SK-N-MC (cell line): ENCODE data around the gene SCNN1G.
"Not testable (repeated sequence)": the region's sequence is repeated elsewhere in the genome, so short reads cannot be mapped to it uniquely, and the experiment has no call there.

Source experiments
- DNase-seq: peaks from one replicate; pipeline ENCODE4 v3.0.0-alpha.2; 2011; ENCODE audit warnings: low read depth, low spot score
- H3K27ac ChIP-seq: fragments of 200-600 bp; sonication (generic); 2 replicates; pipeline ENCODE4 v1.5.1; 2016; ENCODE audit warnings: mixed run types
- H3K36me3 ChIP-seq: fragments of 200-600 bp; sonication (generic); 2 replicates; pipeline ENCODE4 v1.6.1; 2017; ENCODE audit warnings: antibody characterized with exemption, low read length, mixed read lengths; ENCODE audit not compliant: insufficient read depth
- H3K4me3 ChIP-seq: fragments of 200-600 bp; sonication (generic); 2 replicates; pipeline ENCODE4 v1.5.1; 2016
- H3K9ac ChIP-seq: fragments of 200-600 bp; sonication (generic); 2 replicates; pipeline ENCODE4 v1.8.0; 2017; ENCODE audit warnings: mixed run types, mixed read lengths; ENCODE audit not compliant: insufficient read length
- H3K9me3 ChIP-seq: fragments of 200-600 bp; sonication (generic); 2 replicates; pipeline ENCODE4 v1.6.1; 2017; ENCODE audit warnings: low read depth, mild to moderate bottlenecking, antibody characterized with exemption, low read length, moderate library complexity, mixed read lengths
- EZH2 ChIP-seq: fragments of 200-600 bp; sonication (generic); IDR thresholded peaks from one replicate; pipeline ENCODE4 v1.6.1; 2017; ENCODE audit warnings: antibody characterized with exemption
- FOXP2 ChIP-seq: optimal IDR thresholded peaks from 2 replicates; pipeline ENCODE3; 2011; ENCODE audit warnings: mild to moderate bottlenecking, moderate library complexity; ENCODE audit not compliant: insufficient read depth; ENCODE audit errors: extremely low read length, control extremely low read depth
- POLR2AphosphoS5 ChIP-seq: IDR thresholded peaks from 2 replicates; pipeline ENCODE4 v1.6.1; 2012; ENCODE audit warnings: mild to moderate bottlenecking, low read depth, low read length, borderline replicate concordance

SCNN1G gene

DNA sequence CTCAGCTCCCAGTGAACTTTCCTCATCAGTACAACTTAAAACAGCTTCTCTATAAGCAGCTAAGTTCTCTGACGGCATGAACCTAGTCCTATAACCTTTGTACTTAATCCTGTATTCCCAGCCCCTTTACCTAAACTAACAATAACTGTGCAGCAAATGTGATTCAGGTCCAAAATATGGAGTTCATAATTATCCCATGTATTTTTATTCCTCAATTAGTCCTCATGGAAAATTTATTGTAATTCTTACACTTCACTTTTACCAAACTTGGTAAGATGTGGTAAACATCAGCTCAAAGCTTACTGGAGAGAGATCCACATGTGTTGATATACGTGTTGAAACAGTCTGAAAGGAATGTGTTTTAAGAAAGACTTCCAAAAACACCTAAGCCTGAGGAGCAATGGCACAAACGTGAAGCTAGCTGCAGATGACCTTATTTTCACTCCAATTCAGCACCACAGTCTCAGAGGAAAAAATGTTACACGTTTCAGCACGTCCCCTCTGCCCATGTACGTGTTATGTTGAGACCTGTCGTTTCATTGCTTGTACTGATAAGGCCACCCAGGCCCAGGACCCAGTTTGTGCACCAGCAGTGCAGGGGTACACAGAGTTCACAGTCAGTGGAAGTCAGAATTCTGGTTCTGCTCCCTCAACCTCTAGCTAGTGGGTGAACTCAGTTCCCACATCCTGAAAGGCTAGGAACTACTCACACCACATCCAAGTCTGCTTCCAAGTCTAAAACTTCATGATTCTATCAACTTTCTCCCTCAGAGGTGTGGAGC, 40.4 kb upstream of the SCNN1G start:
- 0 out of 2 replicates have a peak, but pooled peaks cover 2% of the 10 kb centered on the region for H3K9me3 ChIP-seq
- H3K36me3 ChIP-seq, result 0 out of 2 replicates have a peak, but pooled peaks cover 4% of the 10 kb centered on the region
- H3K4me3 ChIP-seq, result no peak overlapping the region
- DNase-seq, result no peak
- TF ChIP-seq EZH2 (no peak), POLR2AphosphoS5 (no peak), FOXP2 (no peak)
- H3K27ac ChIP-seq, result no peak overlapping the region
- no peak overlapping the region for H3K9ac ChIP-seq

DNA sequence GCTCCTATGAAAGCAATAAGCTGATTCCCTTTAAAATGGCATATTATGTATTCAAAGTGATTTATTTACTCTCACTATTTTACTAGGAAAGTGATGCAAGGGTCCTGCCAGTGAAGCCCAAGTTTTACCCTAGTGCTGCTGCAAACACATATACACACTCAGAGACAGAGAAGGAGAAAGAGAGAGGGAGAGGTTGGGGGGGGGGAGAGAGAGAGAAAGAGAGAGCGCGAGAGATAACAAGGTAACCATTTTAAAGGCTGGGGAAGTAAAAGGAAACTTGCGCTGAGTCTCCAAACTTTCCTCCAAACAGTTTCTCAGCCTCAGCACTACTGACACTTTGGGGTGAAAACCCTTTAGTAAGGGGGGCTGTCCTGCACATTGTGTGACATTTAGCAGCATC, 39.2 kb upstream of the SCNN1G start:
- no peak overlapping the region for H3K9ac ChIP-seq
- no peak overlapping the region for H3K27ac ChIP-seq
- no peak for DNase-seq
- H3K4me3 ChIP-seq, result no peak overlapping the region
- no peak for TF ChIP-seq POLR2AphosphoS5
- no peak for TF ChIP-seq FOXP2
- no peak for TF ChIP-seq EZH2
- H3K36me3 ChIP-seq, result 0 out of 2 replicates have a peak, but pooled peaks cover 4% of the 10 kb centered on the region
- 0 out of 2 replicates have a peak, but pooled peaks cover 2% of the 10 kb centered on the region for H3K9me3 ChIP-seq

DNA sequence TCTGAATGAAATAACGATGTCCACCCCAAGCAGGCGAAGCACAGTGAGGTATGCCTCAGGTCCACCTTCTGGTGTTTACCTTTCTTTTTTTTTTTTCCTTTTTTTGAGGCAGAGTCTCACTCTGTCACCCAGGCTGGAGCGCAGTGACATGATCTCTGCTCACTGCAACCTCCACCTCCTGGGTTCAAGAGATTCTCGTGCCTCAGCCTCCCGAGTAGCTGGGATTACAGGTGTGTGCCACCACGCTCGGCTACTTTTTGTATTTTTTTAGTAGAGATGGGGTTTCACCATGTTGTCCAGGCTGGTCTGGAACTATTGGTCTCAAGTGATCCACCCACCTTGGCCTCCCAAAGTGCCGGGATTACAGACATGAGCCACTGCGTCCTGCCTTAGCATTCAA, 38.2 kb upstream of the SCNN1G start:
- not testable (repeated sequence) for H3K36me3 ChIP-seq, DNase-seq, H3K27ac ChIP-seq, H3K9ac ChIP-seq, H3K4me3 ChIP-seq, H3K9me3 ChIP-seq

DNA sequence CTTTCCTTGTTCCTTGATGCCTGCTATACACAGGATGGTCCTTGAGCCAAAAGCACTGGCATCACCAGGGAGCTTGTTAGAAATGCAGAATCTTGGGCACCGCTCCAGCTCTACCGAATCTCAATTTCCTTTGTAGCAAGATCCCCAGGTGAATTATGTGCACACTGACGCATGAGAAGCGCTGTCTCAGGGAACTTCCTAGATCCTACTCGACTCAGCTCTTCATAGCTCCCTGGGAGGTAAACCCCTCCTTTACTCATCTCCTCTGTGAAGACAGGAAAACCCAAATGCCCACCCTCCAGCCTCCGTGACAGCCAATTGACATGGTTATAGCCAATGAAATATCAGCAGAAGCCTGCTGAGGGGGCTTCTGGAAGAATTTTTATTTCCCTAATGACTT, 37.4 kb upstream of the SCNN1G start:
- Histone ChIP-seq H3K4me3 (peak overlapping the region; percentile 65), H3K9ac (no peak overlapping the region), H3K27ac (peak overlapping the region; percentile 84), H3K36me3 (0 out of 2 replicates have a peak, but pooled peaks cover 4% of the 10 kb centered on the region), H3K9me3 (0 out of 2 replicates have a peak, but pooled peaks cover 2% of the 10 kb centered on the region)
- DNase-seq, result peak; percentile 76
- TF ChIP-seq EZH2 (no peak), POLR2AphosphoS5 (no peak), FOXP2 (no peak)

DNA sequence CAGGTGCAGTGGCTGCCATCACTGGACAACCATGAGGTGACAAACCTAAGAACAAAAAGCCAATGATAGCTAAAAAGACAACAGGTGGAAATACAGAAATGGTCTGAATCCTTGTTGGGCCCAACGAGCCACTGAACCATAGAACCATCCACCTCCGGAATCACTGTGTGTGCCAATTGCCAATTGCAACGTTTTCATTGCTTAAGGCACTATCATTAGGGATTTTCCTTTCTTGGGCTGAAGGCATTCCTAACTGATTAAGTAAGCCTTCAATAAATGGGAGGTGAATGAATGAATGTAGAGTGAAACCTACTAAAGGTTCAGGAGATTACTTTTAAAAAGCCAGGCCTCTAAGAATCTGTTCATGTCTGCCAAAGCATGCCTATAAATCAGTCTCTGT, 36.9 kb upstream of the SCNN1G start:
- TF ChIP-seq EZH2, result no peak
- TF ChIP-seq FOXP2, result no peak
- no peak for TF ChIP-seq POLR2AphosphoS5
- peak overlapping the region; percentile 84 for H3K27ac ChIP-seq
- H3K4me3 ChIP-seq, result peak overlapping the region; percentile 65
- H3K36me3 ChIP-seq, result 0 out of 2 replicates have a peak, but pooled peaks cover 4% of the 10 kb centered on the region
- H3K9ac ChIP-seq, result no peak overlapping the region
- peak; percentile 70 for DNase-seq
- H3K9me3 ChIP-seq, result 0 out of 2 replicates have a peak, but pooled peaks cover 2% of the 10 kb centered on the region

DNA sequence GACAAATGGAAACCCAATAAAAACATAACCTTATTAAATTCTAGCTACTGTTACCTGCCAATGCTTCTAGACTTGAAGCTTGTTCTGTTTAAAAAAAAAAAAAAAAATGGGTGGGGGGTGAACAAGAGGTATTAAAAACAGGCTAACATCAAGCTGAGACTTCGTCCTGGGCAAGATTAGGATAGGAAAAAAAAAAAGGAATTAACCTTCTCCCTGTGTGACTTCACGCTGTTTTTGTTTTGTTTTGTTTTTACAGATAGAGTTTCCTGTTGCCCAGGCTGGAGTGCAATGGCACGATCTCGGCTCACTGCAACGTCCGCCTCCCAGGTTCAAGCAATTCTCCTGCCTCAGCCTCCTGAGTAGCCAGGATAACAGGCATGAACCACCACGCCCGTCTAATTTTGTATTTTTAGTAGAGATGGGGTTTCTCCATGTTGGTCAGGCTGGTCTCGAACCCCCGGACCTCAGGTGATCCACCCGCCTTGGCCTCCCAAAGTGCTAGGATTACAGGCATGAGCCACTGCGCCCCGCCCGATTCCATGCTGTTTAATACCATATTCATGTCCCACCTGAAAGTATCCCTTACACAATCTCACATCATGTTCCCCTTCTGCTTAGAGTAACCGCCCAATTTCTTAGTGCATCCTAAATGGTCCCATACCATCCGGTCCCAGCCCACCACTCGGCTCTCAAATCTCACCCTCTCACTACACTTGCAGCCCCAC, 35.5 kb upstream of the SCNN1G start:
- Histone ChIP-seq H3K9me3 (0 out of 2 replicates have a peak, but pooled peaks cover under 1% of the 10 kb centered on the region), H3K27ac (peak overlapping the region; percentile 84; the same call in 1 of the 2 replicates), H3K36me3 (0 out of 2 replicates have a peak, but pooled peaks cover 4% of the 10 kb centered on the region), H3K4me3 (peak overlapping the region; percentile 83), H3K9ac (no peak overlapping the region)
- TF ChIP-seq POLR2AphosphoS5 (no peak), EZH2 (no peak), FOXP2 (no peak)
- no peak for DNase-seq

DNA sequence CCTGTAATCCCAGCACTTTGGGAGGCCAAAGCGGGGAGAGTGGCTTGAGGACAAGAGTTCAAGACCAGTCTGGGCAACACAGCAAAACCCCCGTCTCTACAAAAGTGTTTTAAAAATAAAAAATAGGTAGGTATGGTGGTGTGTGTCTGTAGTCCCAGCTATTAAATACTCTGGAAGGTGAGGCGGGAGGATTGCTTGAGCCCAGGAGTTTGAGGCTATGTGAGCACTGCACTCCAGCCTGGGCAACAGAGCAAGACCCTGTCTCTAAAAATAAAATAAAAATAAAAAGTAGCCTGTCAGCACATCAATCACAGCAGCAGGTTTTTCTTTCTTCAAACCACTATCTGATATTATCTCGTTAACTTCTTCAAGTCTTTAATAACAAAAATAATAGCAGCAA, 34.9 kb upstream of the SCNN1G start:
- Histone ChIP-seq H3K9ac (peak overlapping the region; percentile 59), H3K36me3 (no peaks in the 10 kb centered on the region), H3K9me3 (no peaks in the 10 kb centered on the region), H3K4me3 (peak overlapping the region; percentile 83), H3K27ac (no peak overlapping the region)
- DNase-seq, result no peak
- TF ChIP-seq EZH2 (no peak), FOXP2 (no peak), POLR2AphosphoS5 (no peak)

DNA sequence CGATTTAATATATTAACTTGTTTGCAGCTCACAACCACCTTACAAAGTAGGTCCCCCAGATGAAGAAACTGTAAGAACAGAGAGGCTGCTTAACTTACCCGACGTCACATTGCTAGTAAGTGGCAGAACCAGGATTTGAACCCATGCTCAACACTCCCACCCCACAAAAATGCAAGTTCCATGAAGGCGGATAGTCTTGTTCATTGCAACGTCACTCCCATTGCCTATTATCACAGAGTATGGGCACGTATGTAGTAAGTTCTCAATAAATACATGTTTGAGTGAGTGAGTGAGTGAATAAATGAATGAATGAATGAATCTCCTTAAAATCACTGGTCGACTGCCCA, 34.4 kb upstream of the SCNN1G start:
- Histone ChIP-seq H3K27ac (no peak overlapping the region), H3K36me3 (no peaks in the 10 kb centered on the region), H3K9me3 (no peaks in the 10 kb centered on the region), H3K4me3 (peak overlapping the region; percentile 83), H3K9ac (peak overlapping the region; percentile 59)
- TF ChIP-seq FOXP2, result no peak
- TF ChIP-seq EZH2, result no peak
- DNase-seq, result no peak
